BE2C (cell line): Measurements from ENCODE around the gene IL1RAPL2.

Source experiments
- DNase-seq: peaks from one replicate; pipeline ENCODE4 v3.0.0-alpha.2; 2020
- H3K27me3 ChIP-seq: fragments of 250-450 bp; sonication (Bioruptor Pico); 2 replicates; pipeline ENCODE4 v1.5.1; 2020; ENCODE audit warnings: mild to moderate bottlenecking
- H3K36me3 ChIP-seq: fragments of 250-450 bp; sonication (Bioruptor Pico); 2 replicates; pipeline ENCODE4 v1.5.1; 2020; ENCODE audit warnings: mild to moderate bottlenecking
- H3K4me1 ChIP-seq: fragments of 250-450 bp; sonication (Bioruptor Pico); 2 replicates; pipeline ENCODE4 v1.5.1; 2020
- H3K4me3 ChIP-seq: 2 replicates; pipeline ENCODE4 v1.5.1; 2011; ENCODE audit warnings: low read depth, low read length
- H3K9me3 ChIP-seq: fragments of 250-450 bp; sonication (Bioruptor Pico); 2 replicates; pipeline ENCODE4 v1.5.1; 2020
- CTCF ChIP-seq: IDR thresholded peaks from 2 replicates; pipeline ENCODE4 v1.5.1; 2012; ENCODE audit warnings: mild to moderate bottlenecking, low read depth, low read length

Gene IL1RAPL2

GRCh38 chrX:104762641-104763040 lies 196.6 kb downstream of the IL1RAPL2 start:
- Histone ChIP-seq H3K9me3 (no peaks in the 10 kb centered on the region), H3K36me3 (no peaks in the 10 kb centered on the region), H3K4me3 (no peak overlapping the region)

GRCh38 chrX:104789784-104790183 lies 223.8 kb downstream of the IL1RAPL2 start:
- Histone ChIP-seq H3K27me3 (no peaks in the 10 kb centered on the region), H3K36me3 (no peaks in the 10 kb centered on the region), H3K4me1 (no peaks in the 10 kb centered on the region), H3K9me3 (no peaks in the 10 kb centered on the region), H3K4me3 (no peak overlapping the region)
- TF ChIP-seq CTCF, result no peak
- DNase-seq, result no peak

More at GRCh38 chrX:104762641-104763040, 196.6 kb downstream of the IL1RAPL2 start:
- DNase-seq, result no peak
- no peak for TF ChIP-seq CTCF
- no peaks in the 10 kb centered on the region for H3K4me1 ChIP-seq
- no peaks in the 10 kb centered on the region for H3K27me3 ChIP-seq

- TF ChIP-seq CTCF, result no peak
- no peak for DNase-seq
- Histone ChIP-seq H3K27me3 (no peaks in the 10 kb centered on the region), H3K4me1 (no peaks in the 10 kb centered on the region), H3K4me3 (no peak overlapping the region), H3K36me3 (no peaks in the 10 kb centered on the region), H3K9me3 (no peaks in the 10 kb centered on the region)
These were observed 229.8 kb downstream of the IL1RAPL2 start for GRCh38 chrX:104795804-104796203.

GRCh38 chrX:104803219-104803618 lies 237.2 kb downstream of the IL1RAPL2 start:
- no peaks in the 10 kb centered on the region for H3K9me3 ChIP-seq
- no peaks in the 10 kb centered on the region for H3K27me3 ChIP-seq
- no peak for TF ChIP-seq CTCF
- no peak overlapping the region for H3K4me3 ChIP-seq
- no peaks in the 10 kb centered on the region for H3K4me1 ChIP-seq
- no peak for DNase-seq
- no peaks in the 10 kb centered on the region for H3K36me3 ChIP-seq

GRCh38 chrX:104806346-104806745 lies 240.3 kb downstream of the IL1RAPL2 start:
- H3K4me3 ChIP-seq, result no peak overlapping the region
- no peaks in the 10 kb centered on the region for H3K27me3 ChIP-seq
- no peaks in the 10 kb centered on the region for H3K4me1 ChIP-seq
- no peaks in the 10 kb centered on the region for H3K9me3 ChIP-seq
- no peaks in the 10 kb centered on the region for H3K36me3 ChIP-seq
- no peak for TF ChIP-seq CTCF
- DNase-seq, result no peak

- H3K27me3 ChIP-seq, result no peaks in the 10 kb centered on the region
- TF ChIP-seq CTCF, result no peak
These were observed 267.4 kb downstream of the IL1RAPL2 start for GRCh38 chrX:104833401-104833800.

More at GRCh38 chrX:104833401-104833800, 267.4 kb downstream of the IL1RAPL2 start:
- H3K36me3 ChIP-seq, result no peaks in the 10 kb centered on the region
- DNase-seq, result no peak
- no peaks in the 10 kb centered on the region for H3K9me3 ChIP-seq
- no peak overlapping the region for H3K4me3 ChIP-seq
- H3K4me1 ChIP-seq, result no peaks in the 10 kb centered on the region
